Measurements from ENCODE around the gene PAOX.
"Not testable (repeated sequence)": the region's sequence is repeated elsewhere in the genome, so short reads cannot be mapped to it uniquely, and the experiment has no call there.

- not testable (repeated sequence) for TF ChIP-seq CTCF (IDR thresholded peaks at IDR 0.05; ENCODE audit: low read length); EZH2 (IDR thresholded peaks at IDR 0.05; ENCODE audit: borderline replicate concordance, low read length)
Observed at GRCh38 chr10:133414401-133414800, 35.3 kb downstream of the PAOX start.
